Suprapubic skin (tissue), 4 donors: ENCODE measurements around the gene SH3PXD2B. TPM values are rescaled to one million over a fixed set of nuclear protein-coding genes. Genes with fewer than 3 reads are reported as not detected.

ENCODE experiments used
- DNase-seq, 2 donors: peaks; one replicate each; pipeline ENCODE4 v3.0.0-alpha.2; 2019; ENCODE audit warnings: low spot score in 2 of 2
- H3K27ac ChIP-seq: fragments of 200-600 bp; sonication (generic); one replicate; pipeline ENCODE4 v1.5.1; 2019
- H3K27me3 ChIP-seq: fragments of 200-600 bp; sonication (generic); one replicate; pipeline ENCODE4 v1.5.1; 2019
- H3K36me3 ChIP-seq: fragments of 200-600 bp; sonication (generic); one replicate; pipeline ENCODE4 v1.5.1; 2019
- H3K4me1 ChIP-seq: fragments of 200-600 bp; sonication (generic); one replicate; pipeline ENCODE4 v1.5.1; 2019
- H3K4me3 ChIP-seq: fragments of 200-600 bp; sonication (generic); one replicate; pipeline ENCODE4 v1.5.1; 2019; ENCODE audit warnings: mild to moderate bottlenecking
- H3K9me3 ChIP-seq: fragments of 200-600 bp; sonication (generic); one replicate; pipeline ENCODE4 v1.5.1; 2019
- CTCF ChIP-seq, 2 donors: fragments of 200-600 bp in 1 of 2; fragments of 450-650 bp in 1 of 2; sonication (generic) in 1 of 2; IDR thresholded peaks; one replicate each; pipeline ENCODE4 v1.5.1; 2016 to 2019; ENCODE audit warnings: antibody characterized with exemption in 2 of 2, mild to moderate bottlenecking in 1 of 2, moderate library complexity in 1 of 2
- EP300 ChIP-seq: sonication (generic); formaldehyde crosslinking; IDR thresholded peaks from one replicate; pipeline ENCODE4 v1.6.1; 2017; ENCODE audit warnings: antibody characterized with exemption
- POLR2A ChIP-seq, 2 donors: fragments of 450-650 bp; IDR thresholded peaks; one replicate each; pipeline ENCODE4 v1.6.1; 2017; ENCODE audit warnings: antibody characterized with exemption in 2 of 2, mild to moderate bottlenecking in 2 of 2, moderate library complexity in 2 of 2
- POLR2AphosphoS5 ChIP-seq, 3 donors: sonication (generic); formaldehyde crosslinking; IDR thresholded peaks; one replicate each; pipeline ENCODE4 v1.6.1; 2017; ENCODE audit warnings: antibody characterized with exemption in 3 of 3
- WGBS: methylation state at CpG from one replicate; pipeline ENCODE4 v1.1.5; 2018; 5-methylcytosine and 5-hydroxymethylcytosine counted together
- total RNA-seq, 4 donors: library from RNA; depleted of rRNA; stranded (reverse); fragments of >200 nt; gene quantifications; one replicate each; pipeline ENCODE4 v1.1.0, GENCODE V29; 2016

SH3PXD2B gene
- total RNA-seq, 4 donors from 2014 or later = 29.1 to 42.1 (median 31.3) TPM

- Histone ChIP-seq H3K27me3 (no peaks in the 10 kb centered on the region), H3K4me3 (no peak overlapping the region), H3K27ac (peak overlapping the region; percentile 74), H3K36me3 (no peaks in the 10 kb centered on the region), H3K9me3 (no peaks in the 10 kb centered on the region), H3K4me1 (peaks cover 60% of the 10 kb centered on the region)
- 65% methylated on average over 6 of the region's 6 CpGs for WGBS
- TF ChIP-seq POLR2AphosphoS5 (IDR thresholded peaks at IDR 0.05) = peak in 1 of 3 donors; percentile 20
- TF ChIP-seq EP300 = no peak
- no peak for DNase-seq
Observed at GRCh38 chr5:172438319-172438668, 16.0 kb downstream of the SH3PXD2B start.

- WGBS = 48% methylated on average over 14 of the region's 14 CpGs
- Histone ChIP-seq H3K4me3 (no peak overlapping the region), H3K27ac (peak overlapping the region; percentile 74), H3K9me3 (no peaks in the 10 kb centered on the region), H3K4me1 (peaks cover 55% of the 10 kb centered on the region), H3K36me3 (no peaks in the 10 kb centered on the region), H3K27me3 (no peaks in the 10 kb centered on the region)
- peak in 1 of 2 donors; percentile 88 for DNase-seq
- TF ChIP-seq POLR2A (IDR thresholded peaks at IDR 0.05) = peak in 1 of 2 donors; percentile 22
- no peak for TF ChIP-seq CTCF (IDR thresholded peaks at IDR 0.05)
- peak in 1 of 3 donors; percentile 24 for TF ChIP-seq POLR2AphosphoS5 (IDR thresholded peaks at IDR 0.05)
Observed at GRCh38 chr5:172437445-172438318, 16.6 kb downstream of the SH3PXD2B start.

- H3K27ac ChIP-seq = peak overlapping the region; percentile 69
- no peak for DNase-seq
- H3K4me1 ChIP-seq = peaks cover 57% of the 10 kb centered on the region
- no peaks in the 10 kb centered on the region for H3K9me3 ChIP-seq
- H3K36me3 ChIP-seq = no peaks in the 10 kb centered on the region
- no peak overlapping the region for H3K4me3 ChIP-seq
- WGBS = 85% methylated on average over 9 of the region's 9 CpGs
- no peaks in the 10 kb centered on the region for H3K27me3 ChIP-seq
- no peak for TF ChIP-seq EP300
- no peak for TF ChIP-seq POLR2AphosphoS5 (IDR thresholded peaks at IDR 0.05)
- no peak for TF ChIP-seq CTCF (IDR thresholded peaks at IDR 0.05)
- no peak for TF ChIP-seq POLR2A (IDR thresholded peaks at IDR 0.05)
Observed at GRCh38 chr5:172436879-172437369, 17.4 kb downstream of the SH3PXD2B start.

- 89% methylated on average over 12 of the region's 12 CpGs for WGBS
- no peak for TF ChIP-seq POLR2A (IDR thresholded peaks at IDR 0.05)
- TF ChIP-seq POLR2AphosphoS5 (IDR thresholded peaks at IDR 0.05) = no peak
- TF ChIP-seq CTCF (IDR thresholded peaks at IDR 0.05) = no peak
- TF ChIP-seq EP300 = no peak
- H3K27me3 ChIP-seq = no peaks in the 10 kb centered on the region
- H3K27ac ChIP-seq = peak overlapping the region; percentile 69
- no peaks in the 10 kb centered on the region for H3K36me3 ChIP-seq
- peaks cover 64% of the 10 kb centered on the region for H3K4me1 ChIP-seq
- no peaks in the 10 kb centered on the region for H3K9me3 ChIP-seq
- DNase-seq = no peak
- H3K4me3 ChIP-seq = no peak overlapping the region
Observed at GRCh38 chr5:172436078-172436878, 18.0 kb downstream of the SH3PXD2B start.

- TF ChIP-seq POLR2A (IDR thresholded peaks at IDR 0.05) (no peak), CTCF (IDR thresholded peaks at IDR 0.05) (no peak), POLR2AphosphoS5 (IDR thresholded peaks at IDR 0.05) (no peak), EP300 (no peak)
- H3K9me3 ChIP-seq = no peaks in the 10 kb centered on the region
- peaks cover 69% of the 10 kb centered on the region for H3K4me1 ChIP-seq
- no peaks in the 10 kb centered on the region for H3K27me3 ChIP-seq
- H3K36me3 ChIP-seq = no peaks in the 10 kb centered on the region
- no peak overlapping the region for H3K4me3 ChIP-seq
- H3K27ac ChIP-seq = no peak overlapping the region
- WGBS = 91% methylated on average over 8 of the region's 8 CpGs
- DNase-seq = no peak
Observed at GRCh38 chr5:172435362-172436077, 18.8 kb downstream of the SH3PXD2B start.
